ENCODE data around the gene COL6A1.
A peak's percentile ranks its signal among the peaks of the same experiment; 100 is the strongest.
"Not testable (repeated sequence)": the region's sequence is repeated elsewhere in the genome, so short reads cannot be mapped to it uniquely, and the experiment has no call there.

The COL6A1 gene

DNA sequence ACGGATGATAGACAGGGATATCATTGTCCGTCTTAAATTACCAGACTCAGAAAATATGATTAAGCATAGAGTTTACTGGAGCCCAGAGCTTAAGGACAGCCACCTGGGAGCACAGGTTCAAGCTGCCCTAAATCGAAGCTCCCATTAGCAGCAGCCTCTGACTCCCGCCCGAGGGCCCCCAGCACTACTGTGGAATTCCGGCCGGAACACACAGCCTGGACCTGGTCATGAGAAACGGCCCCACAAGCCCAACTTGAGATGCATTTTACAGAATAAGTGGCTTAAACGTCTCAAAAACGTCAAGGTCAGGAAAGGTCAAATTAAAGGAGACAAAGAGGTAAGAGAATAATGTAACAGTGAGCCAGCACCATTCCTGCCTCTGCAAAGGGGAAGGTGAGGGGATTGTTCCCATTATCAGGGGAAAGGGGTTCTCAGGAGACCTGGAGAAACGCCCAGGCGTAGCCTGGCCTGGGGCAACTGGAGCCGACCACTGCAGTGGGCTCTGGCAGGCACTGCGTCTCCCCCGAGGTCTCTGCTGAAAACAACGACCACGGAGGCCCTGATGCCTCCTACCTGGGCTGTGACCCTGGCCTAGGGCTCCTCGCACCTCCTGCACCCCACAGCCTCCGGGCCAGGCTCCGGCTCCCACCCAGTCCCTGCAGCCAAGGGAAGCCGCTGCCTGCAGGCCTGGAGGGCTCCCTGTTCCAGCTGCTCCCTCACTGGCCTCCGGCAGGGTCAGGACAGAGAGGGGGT is 11.5 kb upstream of the COL6A1 start:
- DNase-seq = no peak

GRCh38 chr21:45970674-45971615 is 10.6 kb upstream of the COL6A1 start:
- DNase-seq = peak in 1 of 2 experiments; percentile 28

GRCh38 chr21:45971616-45972352 is 9.8 kb upstream of the COL6A1 start:
- no peak for DNase-seq

- no peak for DNase-seq
These were observed 9.2 kb upstream of the COL6A1 start for GRCh38 chr21:45972353-45972715.

GRCh38 chr21:45972716-45973474 is 8.7 kb upstream of the COL6A1 start:
- DNase-seq = peak in 1 of 2 experiments; percentile 41

DNA sequence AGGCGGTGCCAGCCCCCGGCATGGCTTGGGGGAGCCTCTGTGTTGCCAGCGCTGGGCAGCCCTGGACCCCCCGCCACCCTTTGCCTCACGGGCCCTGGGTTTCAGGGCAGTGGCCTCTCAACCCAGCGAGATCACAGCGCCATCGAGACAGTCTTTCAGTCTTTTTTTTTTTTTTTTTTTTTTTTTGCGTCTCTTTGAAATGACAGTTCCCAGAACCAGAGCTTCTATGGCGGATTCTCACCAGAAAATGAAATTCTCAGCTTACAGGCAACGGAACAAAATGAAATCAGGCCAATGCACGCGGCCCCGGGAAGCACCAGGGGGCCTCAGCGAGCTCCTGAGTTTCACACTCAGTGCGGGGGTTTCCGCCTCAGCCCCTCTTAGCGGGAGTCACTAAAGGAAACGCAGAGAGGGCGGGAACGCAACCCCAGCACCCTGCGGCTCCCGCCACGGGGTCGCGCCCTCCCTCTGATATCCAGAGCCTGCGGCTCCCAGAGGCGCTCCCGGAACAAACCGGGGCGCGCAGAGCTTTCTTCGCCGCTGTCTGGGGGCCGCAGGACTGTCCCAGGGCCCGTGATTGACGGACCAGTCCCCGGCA is 8.0 kb upstream of the COL6A1 start:
- peak; percentile 54 to 71 for DNase-seq

DNA sequence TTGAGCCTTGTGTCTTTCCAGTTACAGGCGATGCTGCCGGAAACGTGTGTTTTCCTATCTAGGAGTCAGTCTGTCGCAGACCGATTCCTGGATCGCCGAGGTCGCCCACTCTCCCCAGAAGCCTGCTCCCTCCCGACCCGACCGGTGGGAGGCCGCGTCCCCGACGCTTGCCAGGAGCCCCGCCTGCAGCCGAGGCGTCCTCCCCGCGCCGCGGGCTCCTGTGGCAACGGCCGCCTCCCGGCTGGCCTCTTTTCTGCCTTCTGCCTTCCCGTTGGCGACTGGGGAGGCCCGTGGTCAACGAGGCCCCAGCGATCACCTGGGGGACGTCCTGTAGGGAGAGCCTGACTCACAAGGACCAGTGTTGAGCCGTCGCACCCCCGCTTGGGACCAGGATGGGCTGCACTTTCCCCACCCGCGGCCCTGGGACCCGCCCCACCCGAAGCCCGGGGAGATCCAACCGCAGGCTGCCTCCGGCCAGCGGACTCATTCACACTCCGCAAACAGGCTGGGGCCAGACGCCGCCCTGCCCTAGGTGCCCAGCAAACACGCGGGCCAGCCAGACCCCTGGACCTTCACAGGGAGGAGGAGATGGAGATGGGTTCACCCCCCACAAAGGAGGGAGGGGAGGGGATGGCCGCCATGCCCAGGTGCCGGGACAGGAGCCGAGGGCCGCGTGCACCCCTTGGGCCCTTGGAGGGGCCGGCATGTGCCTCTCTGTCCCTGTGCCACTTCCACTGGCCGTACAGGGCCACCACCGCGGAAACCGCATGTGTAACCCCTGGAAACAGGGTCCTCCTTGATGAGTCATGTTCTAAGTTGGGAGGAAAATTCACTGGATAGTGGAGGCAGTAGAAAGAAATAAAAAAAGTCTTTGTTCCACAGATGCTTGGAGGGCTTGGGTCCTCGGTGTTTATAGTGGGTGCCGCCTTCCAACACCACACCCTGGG is 7.2 kb upstream of the COL6A1 start:
- DNase-seq = peak in 1 of 2 experiments; percentile 31

GRCh38 chr21:45975020-45975666 is 6.4 kb upstream of the COL6A1 start:
- DNase-seq = peak in 1 of 2 experiments; percentile 8

GRCh38 chr21:45975667-45976409 is 5.7 kb upstream of the COL6A1 start:
- DNase-seq = not testable (repeated sequence)

- DNase-seq = no peak
These were observed 4.8 kb upstream of the COL6A1 start for GRCh38 chr21:45976701-45977311.

- no peak for DNase-seq
These were observed 4.2 kb upstream of the COL6A1 start for GRCh38 chr21:45977396-45977795.

DNA sequence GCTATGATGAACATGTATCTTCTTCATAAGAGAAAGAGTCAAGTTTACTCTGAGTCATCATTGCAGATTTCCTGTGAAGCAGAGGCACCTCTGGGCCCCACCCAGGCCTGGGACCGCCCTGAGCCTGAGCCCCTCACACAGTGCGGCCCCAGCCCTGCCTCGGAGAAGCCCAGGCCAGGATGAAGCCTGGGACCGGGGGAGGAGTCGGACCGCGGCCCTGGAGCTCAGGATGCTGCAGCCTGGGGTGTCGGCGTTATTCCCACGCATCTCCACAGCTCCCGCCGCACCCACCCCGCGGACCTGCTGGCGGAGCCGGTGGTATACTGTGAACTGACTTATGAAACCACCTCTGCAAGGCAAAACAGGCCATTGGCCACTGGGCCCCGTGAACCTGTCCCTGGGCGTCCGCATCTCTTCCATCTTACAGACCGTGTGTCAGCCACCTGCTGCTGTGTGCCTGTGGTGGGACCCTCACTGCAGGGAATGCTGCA is 2.4 kb upstream of the COL6A1 start:
- no peak for DNase-seq

DNA sequence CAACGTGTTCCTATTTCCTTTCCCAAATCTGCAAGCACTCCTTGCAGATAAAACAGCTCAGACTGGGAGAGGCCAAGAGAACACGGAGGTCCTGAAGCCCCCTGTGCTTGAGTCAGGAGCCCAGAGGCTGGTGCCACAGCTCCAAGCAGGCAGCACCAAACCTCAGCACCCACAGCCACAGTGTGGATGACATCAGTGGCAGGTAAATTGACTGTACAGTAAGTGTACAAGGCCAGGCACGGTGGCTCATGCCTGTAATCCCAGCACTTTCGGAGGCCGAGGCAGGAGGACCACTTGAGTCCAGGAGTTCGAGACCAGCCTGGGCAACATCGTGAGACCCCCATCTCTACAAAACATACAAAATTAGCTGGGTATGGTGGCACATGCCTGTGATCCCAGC is 1.9 kb upstream of the COL6A1 start:
- DNase-seq = no peak

DNA sequence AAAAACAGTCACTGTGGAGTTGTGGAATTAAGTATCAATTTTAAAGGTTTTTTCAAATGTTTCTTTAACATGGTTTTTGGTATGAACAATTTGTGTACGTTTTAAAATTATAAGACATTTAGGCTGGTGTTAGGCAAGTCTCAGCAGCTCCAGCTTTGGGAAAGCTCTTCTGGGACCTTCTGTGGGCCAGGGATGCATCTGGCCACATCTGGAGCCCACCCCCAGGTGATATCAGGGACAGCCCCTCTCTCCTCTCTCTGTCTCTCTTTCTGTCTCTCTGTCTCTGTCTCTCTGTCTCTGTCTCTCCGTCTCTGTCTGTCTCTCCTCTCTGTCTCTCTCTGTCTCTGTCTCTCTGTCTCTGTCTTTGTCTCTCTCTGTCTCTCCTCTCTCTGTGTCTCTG is 1.3 kb upstream of the COL6A1 start:
- DNase-seq = no peak

DNA sequence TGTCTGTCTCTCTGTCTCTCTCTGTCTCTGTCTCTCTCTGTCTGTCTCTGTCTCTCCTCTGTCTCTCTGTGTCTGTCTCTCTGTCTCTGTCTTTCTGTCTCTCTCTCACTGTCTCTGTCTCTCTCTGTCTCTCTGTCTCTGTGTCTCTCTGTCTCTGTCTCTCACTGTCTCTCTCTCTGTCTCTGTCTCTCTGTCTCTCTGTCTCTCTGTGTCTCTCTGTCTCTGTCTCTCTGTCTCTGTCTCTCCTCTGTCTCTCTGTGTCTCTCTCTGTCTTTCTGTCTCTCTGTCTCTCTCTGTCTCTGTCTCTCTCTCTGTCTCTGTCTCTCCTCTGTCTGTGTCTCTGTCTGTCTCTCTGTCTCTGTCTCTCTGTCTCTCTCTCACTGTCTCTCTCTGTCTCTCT is 873 bp upstream of the COL6A1 start:
- DNase-seq = no peak

GRCh38 chr21:45982092-45982757 is 655 bp downstream of the COL6A1 start:
- no peak for DNase-seq

DNA sequence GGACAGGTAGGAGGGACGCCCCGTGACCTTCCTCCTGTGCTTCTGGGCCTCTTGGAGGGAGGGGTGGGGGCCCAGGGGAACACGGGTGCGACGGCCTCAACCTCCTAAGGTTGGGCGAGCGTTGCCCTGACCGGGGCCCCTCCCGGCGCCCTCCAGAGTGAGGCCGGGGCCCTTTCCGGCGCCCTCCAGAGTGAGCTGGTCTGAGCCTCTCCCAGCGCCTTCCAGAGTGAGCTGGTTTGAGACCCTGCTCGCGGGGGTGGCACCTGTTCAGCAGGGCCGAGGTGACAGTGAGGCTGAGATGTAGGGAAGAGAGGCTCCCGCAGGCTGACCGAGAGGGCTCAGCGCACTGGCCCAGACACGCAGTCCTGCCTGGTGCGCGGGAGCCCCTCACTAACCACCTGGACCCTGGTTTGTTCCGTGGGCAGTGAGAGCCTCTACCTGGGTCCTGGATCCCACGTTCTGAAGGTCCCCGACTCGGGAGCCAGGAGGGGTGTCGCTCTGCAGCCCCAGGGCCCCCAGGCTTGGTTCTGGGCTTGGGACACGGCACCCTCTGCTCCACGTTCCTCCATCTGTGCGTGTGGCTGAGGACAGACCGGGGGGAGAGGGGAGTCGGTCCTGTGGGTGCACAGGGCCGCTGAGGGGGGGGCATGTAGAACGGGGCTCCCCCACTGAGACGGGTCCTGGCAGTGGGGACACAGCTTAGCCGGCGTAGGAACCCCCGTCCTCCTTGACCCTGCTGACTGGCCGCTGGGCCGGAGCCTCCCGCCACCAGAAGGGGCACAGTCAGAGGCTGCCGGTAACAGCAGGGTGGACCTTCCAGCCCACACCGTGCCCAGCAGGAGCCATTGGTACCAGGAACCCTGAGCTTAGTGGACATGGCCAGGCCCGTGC is 1.4 kb downstream of the COL6A1 start:
- no peak for DNase-seq

DNA sequence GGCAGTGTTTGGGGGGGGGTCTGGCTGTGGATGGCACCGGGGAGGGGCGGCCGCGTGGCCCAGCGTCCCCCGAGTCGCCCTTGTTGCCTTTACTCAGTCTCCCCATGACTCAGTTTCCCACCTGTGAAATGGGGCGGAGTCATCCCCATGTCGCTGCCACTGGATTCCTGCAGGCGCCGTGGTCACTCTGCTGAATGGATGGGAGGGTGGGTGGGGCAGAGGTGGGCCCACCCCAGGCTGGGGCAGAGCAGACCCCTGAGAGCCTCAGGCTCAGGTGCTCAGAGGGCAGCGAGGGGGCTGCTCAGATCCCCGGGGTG is 2.0 kb downstream of the COL6A1 start:
- DNase-seq = no peak

Data from SHP77 (cell line).